H1 (cell line): Measurements from ENCODE around the gene AKR1C1. TPM values are rescaled to one million over a fixed set of nuclear protein-coding genes. Genes with fewer than 3 reads are reported as not detected.
"Not testable (repeated sequence)": the region's sequence is repeated elsewhere in the genome, so short reads cannot be mapped to it uniquely, and the experiment has no call there.

Experiments
- CTCF ChIA-PET: fragments of 300-600 bp; sonication (Branson Sonifier 250); formaldehyde crosslinking; loops from one replicate; lab custom pipeline; 2021; ENCODE audit not compliant: partially characterized antibody; lab: Charles Lee
- POLR2A ChIA-PET: fragments of 300-600 bp; sonication (Branson Sonifier 250); formaldehyde crosslinking; loops from one replicate; lab custom pipeline; 2021; ENCODE audit warnings: inconsistent platforms; ENCODE audit not compliant: partially characterized antibody; lab: Charles Lee
- DNase-seq, 2 experiments: peaks; one replicate each; pipeline versions ENCODE4 v3.0.0 to v3.0.0-alpha.2; 2010 to 2022; ENCODE audit warnings: low spot score in 2 of 2, low read depth in 1 of 2, mixed read lengths in 1 of 2
- FAIRE-seq: peaks from 2 replicates; lab custom pipeline; 2011; peaks lifted over from hg19 to GRCh38; lab: Jason Lieb, UNC
- H2AFZ ChIP-seq: 2 replicates; pipeline ENCODE4 v1.8.1; 2012; ENCODE audit warnings: low read length, inconsistent platforms
- H2AK5ac ChIP-seq: 2 replicates; pipeline ENCODE4 v1.6.1; 2013; ENCODE audit warnings: low read depth, low read length
- H2BK120ac ChIP-seq: replicated peaks from 2 replicates; pipeline ENCODE3; 2013; ENCODE audit warnings: low read depth, low read length, inconsistent platforms
- H2BK12ac ChIP-seq: 2 replicates; pipeline ENCODE4 v1.6.1; 2013; ENCODE audit warnings: low read depth, low read length
- H2BK15ac ChIP-seq: 2 replicates; pipeline ENCODE4 v1.6.1; 2013; ENCODE audit warnings: low read length
- H2BK20ac ChIP-seq: 2 replicates; pipeline ENCODE4 v1.6.1; 2013; ENCODE audit warnings: low read length
- H2BK5ac ChIP-seq: 2 replicates; pipeline ENCODE4 v1.6.1; 2013; ENCODE audit warnings: low read depth, low read length
- H3K14ac ChIP-seq: 2 replicates; pipeline ENCODE4 v1.6.1; 2013; ENCODE audit warnings: inconsistent platforms; ENCODE audit not compliant: insufficient read length
- H3K18ac ChIP-seq: 2 replicates; pipeline ENCODE4 v1.6.1; 2013; ENCODE audit warnings: low read length; ENCODE audit errors: extremely low read depth
- H3K23ac ChIP-seq: 2 replicates; pipeline ENCODE4 v1.6.1; 2013; ENCODE audit warnings: inconsistent platforms; ENCODE audit not compliant: insufficient read length
- H3K23me2 ChIP-seq: 2 replicates; pipeline ENCODE4 v1.6.1; 2013; ENCODE audit warnings: low read depth, low read length
- H3K27ac ChIP-seq: 2 replicates; pipeline ENCODE4 v1.6.1; 2011; ENCODE audit warnings: low read depth, low read length, inconsistent platforms
- H3K27me3 ChIP-seq, 4 experiments: replicated peaks in 1 of 4; 1 replicate in 1 of 4; 2 replicates in 3 of 4; pipeline versions ENCODE4 v1.6.1 to v1.8.1; 2011 to 2013; ENCODE audit warnings: low read length in 3 of 4, mild to moderate bottlenecking in 3 of 4, inconsistent platforms in 2 of 4, mixed read lengths in 2 of 4, moderate library complexity in 1 of 4; ENCODE audit not compliant: control insufficient read depth in 3 of 4, insufficient read depth in 3 of 4; ENCODE audit errors: extremely low read depth in 1 of 4
- H3K36me3 ChIP-seq, 4 experiments: 2 replicates each; pipeline versions ENCODE4 v1.6.1 to v1.8.1; 2011 to 2013; ENCODE audit warnings: mild to moderate bottlenecking in 4 of 4, low read length in 3 of 4, moderate library complexity in 2 of 4, control low read depth in 1 of 4, inconsistent platforms in 1 of 4; ENCODE audit not compliant: insufficient read depth in 4 of 4, control insufficient read depth in 2 of 4
- H3K4ac ChIP-seq: replicated peaks from 2 replicates; pipeline ENCODE3; 2013; ENCODE audit warnings: low read length, low read depth, mixed read lengths, inconsistent platforms; ENCODE audit not compliant: insufficient read length
- H3K4me1 ChIP-seq, 4 experiments: replicated peaks in 1 of 4; 1 replicate in 1 of 4; 2 replicates in 3 of 4; pipeline versions ENCODE4 v1.6.1 to v1.8.1; 2011 to 2013; ENCODE audit warnings: low read length in 3 of 4, inconsistent platforms in 2 of 4, mixed read lengths in 1 of 4; ENCODE audit not compliant: insufficient read depth in 4 of 4, control insufficient read depth in 3 of 4
- H3K4me2 ChIP-seq, 2 experiments: 2 replicates each; pipeline versions ENCODE4 v1.6.1 to v1.8.1; 2011 to 2013; ENCODE audit warnings: low read depth in 2 of 2, low read length in 2 of 2, control low read depth in 1 of 2, inconsistent platforms in 1 of 2, mild to moderate bottlenecking in 1 of 2; ENCODE audit not compliant: insufficient read depth in 1 of 2
- H3K4me3 ChIP-seq, 4 experiments: fragments of 200-600, 300-600 bp in 1 of 4; sonication (generic), shearing (Covaris generic), sonication (Bioruptor Twin) in 1 of 4; 2 replicates each; pipeline versions ENCODE4 v1.5.1 to v1.8.1; 2011 to 2016; ENCODE audit warnings: low read length in 4 of 4, low read depth in 3 of 4, control low read depth in 2 of 4, inconsistent platforms in 2 of 4, mild to moderate bottlenecking in 2 of 4, mixed read lengths in 1 of 4, moderate library complexity in 1 of 4; ENCODE audit not compliant: insufficient read depth in 2 of 4; ENCODE audit errors: extremely low read depth in 1 of 4
- H3K56ac ChIP-seq: replicated peaks from 2 replicates; pipeline ENCODE3; 2013; ENCODE audit warnings: low read depth, mild to moderate bottlenecking, mixed read lengths, low read length, inconsistent platforms; ENCODE audit not compliant: insufficient read length
- H3K79me1 ChIP-seq: 2 replicates; pipeline ENCODE4 v1.6.1; 2013; ENCODE audit warnings: low read depth, low read length, control low read depth
- H3K79me2 ChIP-seq, 2 experiments: 2 replicates each; pipeline versions ENCODE4 v1.6.1 to v1.8.1; 2012 to 2013; ENCODE audit warnings: low read length in 2 of 2, mild to moderate bottlenecking in 2 of 2, inconsistent platforms in 1 of 2; ENCODE audit not compliant: insufficient read depth in 2 of 2, control insufficient read depth in 1 of 2
- H3K9ac ChIP-seq, 4 experiments: replicated peaks in 1 of 4; 1 replicate in 1 of 4; 2 replicates in 3 of 4; pipeline versions ENCODE4 v1.6.1 to v1.8.1; 2011 to 2013; ENCODE audit warnings: low read depth in 3 of 4, low read length in 3 of 4, control low read depth in 2 of 4, mild to moderate bottlenecking in 2 of 4, moderate library complexity in 2 of 4, inconsistent platforms in 1 of 4; ENCODE audit errors: extremely low read depth in 1 of 4
- H3K9me3 ChIP-seq, 2 experiments: 2 replicates each; pipeline versions ENCODE4 v1.6.1 to v1.8.1; 2012 to 2013; ENCODE audit warnings: mild to moderate bottlenecking in 2 of 2, moderate library complexity in 2 of 2, control low read depth in 1 of 2, inconsistent platforms in 1 of 2, low read depth in 1 of 2, low read length in 1 of 2, mixed read lengths in 1 of 2; ENCODE audit not compliant: insufficient read depth in 2 of 2
- H4K20me1 ChIP-seq, 2 experiments: replicated peaks in 1 of 2; 2 replicates each; pipeline versions ENCODE3 to v1.8.1; 2011 to 2013; ENCODE audit warnings: inconsistent platforms in 2 of 2, low read length in 2 of 2, mild to moderate bottlenecking in 1 of 2; ENCODE audit not compliant: insufficient read depth in 2 of 2, control insufficient read depth in 1 of 2
- H4K5ac ChIP-seq: 2 replicates; pipeline ENCODE4 v1.6.1; 2013; ENCODE audit warnings: low read length, low read depth, mixed read lengths, inconsistent platforms; ENCODE audit not compliant: insufficient read length
- H4K8ac ChIP-seq: 2 replicates; pipeline ENCODE4 v1.8.0; 2013; ENCODE audit warnings: mild to moderate bottlenecking, moderate library complexity, low read length, inconsistent platforms; ENCODE audit not compliant: insufficient read depth; ENCODE audit errors: extremely low read depth
- H4K91ac ChIP-seq: replicated peaks from 2 replicates; pipeline ENCODE3; 2013; ENCODE audit warnings: low read length, mixed read lengths, inconsistent platforms; ENCODE audit not compliant: insufficient read length
- WGBS, 2 experiments: shearing (Covaris generic) in 1 of 2; methylation state at CpG; one replicate each; pipeline versions ENCODE4 v1.1.6 to v1.1.7; 2013 to 2015; ENCODE audit warnings: low lambda C conversion rate in 2 of 2, mixed read lengths in 2 of 2, inconsistent platforms in 1 of 2, low coverage in 1 of 2, missing lambda C conversion rate in 1 of 2; ENCODE audit not compliant: insufficient replicate concordance in 2 of 2, insufficient coverage in 1 of 2, insufficient read length in 1 of 2; ENCODE audit errors: extremely low coverage in 1 of 2, missing lambda C conversion rate in 1 of 2; 5-methylcytosine and 5-hydroxymethylcytosine counted together
- polyA plus RNA-seq, 7 experiments: library from polyadenylated mRNA; depleted of rRNA in 3 of 7; stranded (reverse) in 5 of 7; unstranded in 2 of 7; fragments of >200 nt in 5 of 7; fragments of 200-250 nt in 2 of 7; gene quantifications; 1 replicate in 5 of 7; 2 replicates in 1 of 7; 4 replicates in 1 of 7; pipeline versions ENCODE4 v1.2.1 to v1.2.3, GENCODE V29; 2011 to 2013; ENCODE audit warnings: missing spikeins in 2 of 7, mixed read lengths in 2 of 7
- total RNA-seq: library from RNA; stranded (reverse); fragmentation: NEBNext Ultra II Directional; extraction: Animal tissue kit (Norgen Biotek cat#: 25700); gene quantifications from 2 replicates; pipeline ENCODE4 v1.2.1, GENCODE V29; 2021

The AKR1C1 gene
- total and polyA plus RNA-seq, 2 of the 8 experiments (the other 6 are each of a cell fraction or from before 2014, with no cell fraction given): 1.4 to 2.1 TPM

DNA sequence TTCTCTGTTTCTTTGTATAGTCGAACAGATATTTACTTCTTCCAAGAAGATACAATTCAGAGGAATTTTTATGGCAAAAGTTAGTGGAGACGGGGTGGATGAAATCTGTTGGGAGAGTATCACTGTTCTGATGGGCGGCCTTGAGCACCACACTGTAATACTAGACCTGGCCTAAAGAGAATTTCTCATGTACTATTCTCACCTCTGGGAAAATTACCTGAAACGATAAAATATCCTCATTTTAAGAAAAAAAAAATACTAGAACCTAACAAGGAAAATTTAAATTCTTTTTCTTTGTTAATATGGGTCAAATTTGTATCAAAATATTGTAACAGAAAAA is 570 bp downstream of the AKR1C1 start:
- FAIRE-seq, H3K27ac ChIP-seq, H2AK5ac ChIP-seq, H3K79me1 ChIP-seq, H3K79me2 ChIP-seq, H3K36me3 ChIP-seq, H2BK12ac ChIP-seq, H3K4ac ChIP-seq, H4K20me1 ChIP-seq, H3K4me3 ChIP-seq, H3K27me3 ChIP-seq, H3K56ac ChIP-seq, H2BK20ac ChIP-seq, H3K4me1 ChIP-seq, H3K18ac ChIP-seq, H2AFZ ChIP-seq, H3K9ac ChIP-seq, H3K23me2 ChIP-seq, H4K8ac ChIP-seq, H2BK5ac ChIP-seq, H2BK15ac ChIP-seq, H4K5ac ChIP-seq, H3K9me3 ChIP-seq, CTCF ChIA-PET, H2BK120ac ChIP-seq, H3K23ac ChIP-seq, H3K4me2 ChIP-seq, H4K91ac ChIP-seq, DNase-seq, H3K14ac ChIP-seq: not testable (repeated sequence)
- POLR2A ChIA-PET: interaction anchor here (0.7 kb wide), 1 partner anchor 132 kb away, joined by 3 read pairs; no protein-coding TSS in a partner anchor
- 21% methylated on average over 1 of the region's 4 CpGs; no CpG with 5 or more reads in 1 of the 2 experiments for WGBS, 2 experiments

DNA sequence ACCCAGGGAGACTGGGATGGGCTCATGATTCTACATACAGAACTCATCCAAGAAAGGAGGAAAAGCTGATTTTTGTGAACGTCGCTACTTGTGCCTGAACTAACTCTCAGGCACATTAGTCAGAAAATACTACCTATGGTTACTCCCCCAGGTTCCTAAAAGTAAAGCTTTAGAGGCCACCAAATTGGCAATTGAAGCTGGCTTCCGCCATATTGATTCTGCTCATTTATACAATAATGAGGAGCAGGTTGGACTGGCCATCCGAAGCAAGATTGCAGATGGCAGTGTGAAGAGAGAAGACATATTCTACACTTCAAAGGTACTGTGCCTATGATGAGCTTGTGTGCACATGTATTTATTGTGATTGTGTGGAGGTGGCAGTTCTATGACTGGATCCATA is 2.5 kb downstream of the AKR1C1 start:
- H4K5ac ChIP-seq, H3K79me1 ChIP-seq, H3K56ac ChIP-seq, H3K4me3 ChIP-seq, H3K9ac ChIP-seq, H3K9me3 ChIP-seq, H2BK12ac ChIP-seq, FAIRE-seq, H3K4me2 ChIP-seq, H3K36me3 ChIP-seq, H4K8ac ChIP-seq, H3K27me3 ChIP-seq, H3K4me1 ChIP-seq, H2AFZ ChIP-seq, H3K79me2 ChIP-seq, POLR2A ChIA-PET, DNase-seq, H2BK20ac ChIP-seq, H3K4ac ChIP-seq, H3K18ac ChIP-seq, H3K14ac ChIP-seq, H2AK5ac ChIP-seq, H3K27ac ChIP-seq, H2BK120ac ChIP-seq, H4K20me1 ChIP-seq, H4K91ac ChIP-seq, H3K23ac ChIP-seq, H2BK5ac ChIP-seq, H2BK15ac ChIP-seq, H3K23me2 ChIP-seq: not testable (repeated sequence)
- 92% methylated on average over 4 of the region's 4 CpGs; no CpG with 5 or more reads in 1 of the 2 experiments for WGBS, 2 experiments
- CTCF ChIA-PET: interaction anchor here (1.0 kb wide), 1 partner anchor 116 kb away, joined by 4 read pairs; no protein-coding TSS in a partner anchor
